B cell (primary cell): Measurements from ENCODE around the gene PAPSS2. TPM values are rescaled to one million over a fixed set of nuclear protein-coding genes. Genes with fewer than 3 reads are reported as not detected.
"Not testable (repeated sequence)": the region's sequence is repeated elsewhere in the genome, so short reads cannot be mapped to it uniquely, and the experiment has no call there.

Source experiments
- ATAC-seq: fragments of 200-7000 bp; cut with Tn5 transposase; one replicate; pipeline ENCODE4 v1.10.0; 2021; ENCODE audit warnings: low read depth, mild to moderate bottlenecking, moderate number of reproducible peaks, moderate library complexity
- CTCF ChIA-PET: fragments of 350-600 bp; sonication (Branson Sonifier 250); formaldehyde crosslinking; loops from one replicate; lab custom pipeline; 2021; ENCODE audit warnings: antibody characterized with exemption, inconsistent platforms; lab: Charles Lee
- POLR2A ChIA-PET: fragments of 350-600 bp; sonication (Branson Sonifier 250); formaldehyde crosslinking; loops from one replicate; lab custom pipeline; 2021; ENCODE audit warnings: antibody characterized with exemption; lab: Charles Lee
- DNase-seq: peaks from one replicate; pipeline ENCODE4 v3.0.0; 2013
- H2AFZ ChIP-seq: 2 replicates; pipeline ENCODE4 v1.6.1; 2012; ENCODE audit warnings: mild to moderate bottlenecking, low read depth, low read length; ENCODE audit not compliant: insufficient read depth, poor library complexity, severe bottlenecking
- H3K27ac ChIP-seq, 2 donors: 1 replicate in 1 of 2; 2 replicates in 1 of 2; pipeline ENCODE4 v1.5.1; 2012 to 2013; ENCODE audit warnings: low read length in 2 of 2, mild to moderate bottlenecking in 2 of 2, moderate library complexity in 1 of 2
- H3K27me3 ChIP-seq, 4 experiments: fragments of 200-600 bp in 1 of 4; sonication (generic) in 1 of 4; replicated peaks in 1 of 4; 1 replicate in 2 of 4; 2 replicates in 2 of 4; pipeline versions ENCODE4 v1.6.1 to v1.7.0; 2013 to 2016; ENCODE audit warnings: low read length in 3 of 4, mild to moderate bottlenecking in 2 of 4, mixed read lengths in 1 of 4, moderate library complexity in 1 of 4; ENCODE audit not compliant: insufficient read depth in 4 of 4, control insufficient read depth in 3 of 4; ENCODE audit errors: control extremely low read depth in 1 of 4
- H3K36me3 ChIP-seq, 2 experiments: replicated peaks in 1 of 2; 1 replicate in 1 of 2; 2 replicates in 1 of 2; pipeline versions ENCODE4 v1.6.1 to v1.7.1; 2013; ENCODE audit warnings: low read length in 1 of 2; ENCODE audit not compliant: insufficient read depth in 2 of 2, control insufficient read depth in 1 of 2; ENCODE audit errors: control extremely low read depth in 1 of 2, extremely low read depth in 1 of 2
- H3K4me1 ChIP-seq, 2 donors: fragments of 200-600 bp in 1 of 2; sonication (generic) in 1 of 2; 1 replicate in 1 of 2; 2 replicates in 1 of 2; pipeline versions ENCODE4 v1.5.1 to v1.6.1; 2013 to 2017; ENCODE audit warnings: low read length in 2 of 2; ENCODE audit not compliant: control insufficient read depth in 2 of 2, insufficient read depth in 2 of 2
- H3K4me2 ChIP-seq: replicated peaks from 2 replicates; pipeline ENCODE3; 2012; ENCODE audit warnings: mild to moderate bottlenecking, low read depth, low read length; ENCODE audit not compliant: poor library complexity, severe bottlenecking
- H3K4me3 ChIP-seq, 5 experiments: fragments of 200-600 bp in 1 of 5; sonication (generic) in 1 of 5; 1 replicate in 3 of 5; 2 replicates in 2 of 5; pipeline versions ENCODE4 v1.5.1 to v1.7.0; 2011 to 2016; ENCODE audit warnings: low read length in 4 of 5, mild to moderate bottlenecking in 4 of 5, low read depth in 2 of 5, control low read depth in 1 of 5, moderate library complexity in 1 of 5; ENCODE audit not compliant: insufficient read depth in 1 of 5; ENCODE audit errors: control extremely low read depth in 1 of 5, extremely low read depth in 1 of 5
- H3K79me2 ChIP-seq: fragments of 200-600 bp; sonication (generic); one replicate; pipeline ENCODE4 v1.6.0; 2016; ENCODE audit warnings: low read length; ENCODE audit not compliant: control insufficient read depth, insufficient read depth
- H3K9ac ChIP-seq: fragments of 200-600 bp; sonication (generic); 2 replicates; pipeline ENCODE4 v1.6.1; 2017; ENCODE audit warnings: mild to moderate bottlenecking, low read length, moderate library complexity
- H3K9me3 ChIP-seq, 3 donors: one replicate each; pipeline versions ENCODE4 v1.6.1 to v1.7.1; 2013; ENCODE audit warnings: low read length in 2 of 3; ENCODE audit not compliant: control insufficient read depth in 2 of 3, insufficient read depth in 1 of 3; ENCODE audit errors: control extremely low read depth in 1 of 3
- H4K20me1 ChIP-seq: 2 replicates; pipeline ENCODE4 v1.6.0; 2012; ENCODE audit warnings: mild to moderate bottlenecking, low read length; ENCODE audit not compliant: insufficient read depth, control insufficient read depth, poor library complexity, severe bottlenecking
- H3K27ac Mint-ChIP-seq: one replicate; pipeline ENCODE4 v1.8.0; 2021; ENCODE audit warnings: mixed read lengths
- H3K27me3 Mint-ChIP-seq: one replicate; pipeline ENCODE4 v1.8.0; 2021; ENCODE audit warnings: mixed read lengths
- H3K4me1 Mint-ChIP-seq: one replicate; pipeline ENCODE4 v1.8.0; 2021; ENCODE audit warnings: mixed read lengths
- H3K4me3 Mint-ChIP-seq: one replicate; pipeline ENCODE4 v1.8.0; 2021; ENCODE audit warnings: mixed read lengths
- H3K9me3 Mint-ChIP-seq: one replicate; pipeline ENCODE4 v1.8.0; 2022; ENCODE audit warnings: mixed read lengths; ENCODE audit not compliant: insufficient read depth
- CTCF ChIP-seq: fragments of 200-600 bp; IDR thresholded peaks from one replicate; pipeline ENCODE4 v1.8.0; 2022; ENCODE audit warnings: antibody characterized with exemption, mild to moderate bottlenecking
- EZH2 ChIP-seq: IDR thresholded peaks from 2 replicates; pipeline ENCODE4 v1.6.1; 2012; ENCODE audit warnings: borderline replicate concordance, low read depth, mild to moderate bottlenecking, moderate library complexity, low read length; ENCODE audit not compliant: insufficient read depth, poor library complexity, severe bottlenecking
- WGBS: methylation state at CpG from one replicate; pipeline ENCODE4 v1.1.5; 2013; ENCODE audit warnings: missing lambda C conversion rate; ENCODE audit not compliant: insufficient coverage; 5-methylcytosine and 5-hydroxymethylcytosine counted together
- intact Hi-C: fragments of 100-400 bp; cut with micrococcal nuclease; formaldehyde crosslinking; loops from one replicate; pipeline ENCODE4 v1.10.0; 2022
- polyA plus RNA-seq: library from polyadenylated mRNA; depleted of rRNA; stranded (reverse); fragments of >200 nt; gene quantifications from 2 replicates; pipeline ENCODE4 v1.2.3, GENCODE V29; 2012
- total RNA-seq, 2 donors: library from RNA; stranded (reverse); fragments of 120-200 nt in 1 of 2; gene quantifications; 1 replicate in 1 of 2; 2 replicates in 1 of 2; pipeline versions ENCODE4 v1.2.3 to v1.2.4, GENCODE V29; 2013 to 2022

PAPSS2 gene
- total and polyA plus RNA-seq, 2 donors (not counting 1 experiment from before 2014, with no cell fraction given) = not detected

- Histone ChIP-seq H3K79me2 (no peaks in the 10 kb centered on the region), H3K4me1 (no peaks in the 10 kb centered on the region), H3K27ac (no peak overlapping the region), H2AFZ (no peak overlapping the region), H3K4me3 (no peak overlapping the region), H3K9me3 (no peaks in the 10 kb centered on the region), H4K20me1 (no peaks in the 10 kb centered on the region), H3K4me2 (no peak overlapping the region), H3K36me3 (no peaks in the 10 kb centered on the region), H3K9ac (no peak overlapping the region), H3K27me3 (peaks cover 0 to 2% (median 0%) of the 10 kb centered on the region in 4 experiments)
- WGBS = 91% methylated on average over 7 of the region's 11 CpGs
- TF ChIP-seq CTCF (no peak), EZH2 (no peak)
- Mint-ChIP-seq H3K9me3 (no peaks in the 10 kb centered on the region), H3K27ac (no peak overlapping the region), H3K4me1 (no peaks in the 10 kb centered on the region), H3K27me3 (peaks cover 15% of the 10 kb centered on the region), H3K4me3 (no peak overlapping the region)
- POLR2A ChIA-PET = interaction anchor here (0.5 kb wide), 1 partner anchor 85 kb away, joined by 4 read pairs; no protein-coding TSS in a partner anchor
- DNase-seq (no peak), ATAC-seq (no peak)
- intact Hi-C loops = no loop called here
- CTCF ChIA-PET = no interaction called here
These were observed 40.9 kb upstream of the PAPSS2 start for GRCh38 chr10:87618566-87619423.

GRCh38 chr10:87619705-87620104, 40.0 kb upstream of the PAPSS2 start:
- no peak overlapping the region for H3K27ac ChIP-seq
- Mint-ChIP-seq H3K4me3 (no peak overlapping the region), H3K4me1 (no peaks in the 10 kb centered on the region), H3K27me3 (peaks cover 15% of the 10 kb centered on the region), H3K27ac (no peak overlapping the region), H3K9me3 (no peaks in the 10 kb centered on the region)
- ATAC-seq (no peak), DNase-seq (no peak)
- H2AFZ ChIP-seq = no peak overlapping the region
- H3K9ac ChIP-seq = no peak overlapping the region
- intact Hi-C loops = no loop called here
- H3K4me2 ChIP-seq = no peak overlapping the region
- no peaks in the 10 kb centered on the region for H3K4me1 ChIP-seq
- H3K27me3 ChIP-seq = peaks cover 0 to 2% (median 0%) of the 10 kb centered on the region in 4 experiments
- ChIA-PET POLR2A (no interaction called here), CTCF (no interaction called here)
- no peaks in the 10 kb centered on the region for H3K79me2 ChIP-seq
- no peak for TF ChIP-seq EZH2
- no peak for TF ChIP-seq CTCF
- H3K4me3 ChIP-seq = no peak overlapping the region
- no peaks in the 10 kb centered on the region for H4K20me1 ChIP-seq
- no peaks in the 10 kb centered on the region for H3K9me3 ChIP-seq
- no peaks in the 10 kb centered on the region for H3K36me3 ChIP-seq
- 76% methylated on average over 3 of the region's 5 CpGs for WGBS

GRCh38 chr10:87621440-87621839, 38.2 kb upstream of the PAPSS2 start:
- H3K4me1 ChIP-seq, H3K4me2 ChIP-seq, ATAC-seq, H3K9ac ChIP-seq, POLR2A ChIA-PET, H3K27ac ChIP-seq, intact Hi-C loops, DNase-seq, H3K9me3 ChIP-seq, H3K79me2 ChIP-seq, H3K36me3 ChIP-seq, H3K4me3 Mint-ChIP-seq, H3K27ac Mint-ChIP-seq, CTCF ChIA-PET, H3K4me1 Mint-ChIP-seq, H4K20me1 ChIP-seq, H3K27me3 ChIP-seq, H3K4me3 ChIP-seq, H2AFZ ChIP-seq, H3K9me3 Mint-ChIP-seq: not testable (repeated sequence)
- H3K27me3 Mint-ChIP-seq = peaks cover 15% of the 10 kb centered on the region
